ENCODE data around the gene CDH24. TPM values are rescaled to one million over a fixed set of nuclear protein-coding genes. Genes with fewer than 3 reads are reported as not detected.

CDH24 gene
- total RNA-seq, 2 donors from 2014 or later = 4.9 to 9.9 TPM

GRCh38 chr14:23044840-23045239 lies 12.5 kb downstream of the CDH24 start:
- peak; percentile 15 for ATAC-seq
- DNase-seq = no peak
- Histone ChIP-seq H3K4me1 (peaks cover 11% of the 10 kb centered on the region), H3K36me3 (replicated peaks in 1 of 2; ENCODE audit: insufficient read depth in 1 of 2, low read depth in 2 of 2) (no peaks in the 10 kb centered on the region), H3K27ac (peak overlapping the region in 1 of 4 donors; percentile 60), H3K4me3 (no peak overlapping the region), H3K27me3 (no peaks in the 10 kb centered on the region), H3K9me3 (no peaks in the 10 kb centered on the region)
- intact Hi-C loops (cut with DNase I) = no loop called here
- WGBS, 2 donors = 73 to 84% methylated on average over 6 to 8 of the region's 8 CpGs
- no peak for TF ChIP-seq CTCF (IDR thresholded peaks at IDR 0.05)
- no peak for TF ChIP-seq POLR2A (IDR thresholded peaks at IDR 0.05)

GRCh38 chr14:23043754-23044153 lies 13.6 kb downstream of the CDH24 start:
- WGBS, 2 donors = 82 to 87% methylated on average over 3 of the region's 3 CpGs
- Histone ChIP-seq H3K4me1 (peaks cover 11% of the 10 kb centered on the region), H3K9me3 (no peaks in the 10 kb centered on the region), H3K36me3 (replicated peaks in 1 of 2; ENCODE audit: insufficient read depth in 1 of 2, low read depth in 2 of 2) (no peaks in the 10 kb centered on the region), H3K27ac (no peak overlapping the region), H3K27me3 (no peaks in the 10 kb centered on the region), H3K4me3 (no peak overlapping the region)
- ATAC-seq (no peak), DNase-seq (no peak)
- intact Hi-C loops (cut with DNase I) = no loop called here
- no peak for TF ChIP-seq POLR2A (IDR thresholded peaks at IDR 0.05)
- no peak for TF ChIP-seq CTCF (IDR thresholded peaks at IDR 0.05)

- DNase-seq (no peak), ATAC-seq (no peak)
- intact Hi-C loops (cut with DNase I) = no loop called here
- TF ChIP-seq POLR2A (IDR thresholded peaks at IDR 0.05) (no peak), CTCF (IDR thresholded peaks at IDR 0.05) (no peak)
- peaks cover 11% of the 10 kb centered on the region for H3K4me1 ChIP-seq
- no peak overlapping the region for H3K27ac ChIP-seq
- no peak overlapping the region for H3K4me3 ChIP-seq
- WGBS, 2 donors = 69 to 71% methylated on average over 6 of the region's 6 CpGs
- H3K27me3 ChIP-seq = no peaks in the 10 kb centered on the region
- no peaks in the 10 kb centered on the region for H3K36me3 ChIP-seq (replicated peaks in 1 of 2; ENCODE audit: insufficient read depth in 1 of 2, low read depth in 2 of 2)
- no peaks in the 10 kb centered on the region for H3K9me3 ChIP-seq
Measured at GRCh38 chr14:23043145-23043544, 14.2 kb downstream of the CDH24 start.

GRCh38 chr14:23042162-23042965 lies 15.0 kb downstream of the CDH24 start, which contains the start of gene PSMB11:
PSMB11 (plus strand) TSS chr14:23042212; CDS start chr14:23042226, 14 bp downstream.
- Histone ChIP-seq H3K27ac (no peak within 1 kb of the TSS), H3K36me3 (replicated peaks in 1 of 2; ENCODE audit: insufficient read depth in 1 of 2, low read depth in 2 of 2) (no peaks in the 10 kb centered on the region), H3K4me3 (no peak within 1 kb of the TSS), H3K27me3 (no peaks in the 10 kb centered on the region), H3K9me3 (no peaks in the 10 kb centered on the region), H3K4me1 (peaks cover 11% of the 10 kb centered on the region)
- DNase-seq (no peak), ATAC-seq (no peak)
- intact Hi-C loops (cut with DNase I) = no loop called here
- TF ChIP-seq POLR2A (IDR thresholded peaks at IDR 0.05) (no peak), CTCF (IDR thresholded peaks at IDR 0.05) (no peak)
- WGBS, 2 donors = 85 to 89% methylated on average over 12 to 36 of the region's 36 CpGs

GRCh38 chr14:23041729-23042128 lies 15.6 kb downstream of the CDH24 start:
- intact Hi-C loops (cut with DNase I) = no loop called here
- WGBS, 2 donors = 71 to 81% methylated on average over 3 to 8 of the region's 8 CpGs
- no peak for ATAC-seq
- H3K4me1 ChIP-seq = peaks cover 11% of the 10 kb centered on the region
- no peaks in the 10 kb centered on the region for H3K36me3 ChIP-seq (replicated peaks in 1 of 2; ENCODE audit: insufficient read depth in 1 of 2, low read depth in 2 of 2)
- no peak overlapping the region for H3K27ac ChIP-seq
- H3K4me3 ChIP-seq = no peak overlapping the region
- no peak for DNase-seq
- no peaks in the 10 kb centered on the region for H3K27me3 ChIP-seq
- H3K9me3 ChIP-seq = no peaks in the 10 kb centered on the region
- TF ChIP-seq POLR2A (IDR thresholded peaks at IDR 0.05) = no peak
- TF ChIP-seq CTCF (IDR thresholded peaks at IDR 0.05) = no peak

Data from body of pancreas (tissue), 4 donors.